H1 (cell line): ENCODE measurements around the gene SEZ6. TPM values are rescaled to one million over a fixed set of nuclear protein-coding genes. Genes with fewer than 3 reads are reported as not detected.

Source experiments
- CTCF ChIA-PET: fragments of 300-600 bp; sonication (Branson Sonifier 250); formaldehyde crosslinking; loops from one replicate; lab custom pipeline; 2021; ENCODE audit not compliant: partially characterized antibody; lab: Charles Lee
- POLR2A ChIA-PET: fragments of 300-600 bp; sonication (Branson Sonifier 250); formaldehyde crosslinking; loops from one replicate; lab custom pipeline; 2021; ENCODE audit warnings: inconsistent platforms; ENCODE audit not compliant: partially characterized antibody; lab: Charles Lee
- DNase-seq, 2 experiments: peaks; one replicate each; pipeline versions ENCODE4 v3.0.0 to v3.0.0-alpha.2; 2010 to 2022; ENCODE audit warnings: low spot score in 2 of 2, low read depth in 1 of 2, mixed read lengths in 1 of 2
- FAIRE-seq: peaks from 2 replicates; lab custom pipeline; 2011; peaks lifted over from hg19 to GRCh38; lab: Jason Lieb, UNC
- H2AFZ ChIP-seq: 2 replicates; pipeline ENCODE4 v1.8.1; 2012; ENCODE audit warnings: low read length, inconsistent platforms
- H2AK5ac ChIP-seq: 2 replicates; pipeline ENCODE4 v1.6.1; 2013; ENCODE audit warnings: low read depth, low read length
- H2BK120ac ChIP-seq: replicated peaks from 2 replicates; pipeline ENCODE3; 2013; ENCODE audit warnings: low read depth, low read length, inconsistent platforms
- H2BK12ac ChIP-seq: 2 replicates; pipeline ENCODE4 v1.6.1; 2013; ENCODE audit warnings: low read depth, low read length
- H2BK15ac ChIP-seq: 2 replicates; pipeline ENCODE4 v1.6.1; 2013; ENCODE audit warnings: low read length
- H2BK20ac ChIP-seq: 2 replicates; pipeline ENCODE4 v1.6.1; 2013; ENCODE audit warnings: low read length
- H2BK5ac ChIP-seq: 2 replicates; pipeline ENCODE4 v1.6.1; 2013; ENCODE audit warnings: low read depth, low read length
- H3K14ac ChIP-seq: 2 replicates; pipeline ENCODE4 v1.6.1; 2013; ENCODE audit warnings: inconsistent platforms; ENCODE audit not compliant: insufficient read length
- H3K18ac ChIP-seq: 2 replicates; pipeline ENCODE4 v1.6.1; 2013; ENCODE audit warnings: low read length; ENCODE audit errors: extremely low read depth
- H3K23ac ChIP-seq: 2 replicates; pipeline ENCODE4 v1.6.1; 2013; ENCODE audit warnings: inconsistent platforms; ENCODE audit not compliant: insufficient read length
- H3K23me2 ChIP-seq: 2 replicates; pipeline ENCODE4 v1.6.1; 2013; ENCODE audit warnings: low read depth, low read length
- H3K27ac ChIP-seq: 2 replicates; pipeline ENCODE4 v1.6.1; 2011; ENCODE audit warnings: low read depth, low read length, inconsistent platforms
- H3K27me3 ChIP-seq, 4 experiments: replicated peaks in 1 of 4; 1 replicate in 1 of 4; 2 replicates in 3 of 4; pipeline versions ENCODE4 v1.6.1 to v1.8.1; 2011 to 2013; ENCODE audit warnings: low read length in 3 of 4, mild to moderate bottlenecking in 3 of 4, inconsistent platforms in 2 of 4, mixed read lengths in 2 of 4, moderate library complexity in 1 of 4; ENCODE audit not compliant: control insufficient read depth in 3 of 4, insufficient read depth in 3 of 4; ENCODE audit errors: extremely low read depth in 1 of 4
- H3K36me3 ChIP-seq, 4 experiments: 2 replicates each; pipeline versions ENCODE4 v1.6.1 to v1.8.1; 2011 to 2013; ENCODE audit warnings: mild to moderate bottlenecking in 4 of 4, low read length in 3 of 4, moderate library complexity in 2 of 4, control low read depth in 1 of 4, inconsistent platforms in 1 of 4; ENCODE audit not compliant: insufficient read depth in 4 of 4, control insufficient read depth in 2 of 4
- H3K4ac ChIP-seq: replicated peaks from 2 replicates; pipeline ENCODE3; 2013; ENCODE audit warnings: low read length, low read depth, mixed read lengths, inconsistent platforms; ENCODE audit not compliant: insufficient read length
- H3K4me1 ChIP-seq, 4 experiments: replicated peaks in 1 of 4; 1 replicate in 1 of 4; 2 replicates in 3 of 4; pipeline versions ENCODE4 v1.6.1 to v1.8.1; 2011 to 2013; ENCODE audit warnings: low read length in 3 of 4, inconsistent platforms in 2 of 4, mixed read lengths in 1 of 4; ENCODE audit not compliant: insufficient read depth in 4 of 4, control insufficient read depth in 3 of 4
- H3K4me2 ChIP-seq, 2 experiments: 2 replicates each; pipeline versions ENCODE4 v1.6.1 to v1.8.1; 2011 to 2013; ENCODE audit warnings: low read depth in 2 of 2, low read length in 2 of 2, control low read depth in 1 of 2, inconsistent platforms in 1 of 2, mild to moderate bottlenecking in 1 of 2; ENCODE audit not compliant: insufficient read depth in 1 of 2
- H3K4me3 ChIP-seq, 4 experiments: fragments of 200-600, 300-600 bp in 1 of 4; sonication (generic), shearing (Covaris generic), sonication (Bioruptor Twin) in 1 of 4; 2 replicates each; pipeline versions ENCODE4 v1.5.1 to v1.8.1; 2011 to 2016; ENCODE audit warnings: low read length in 4 of 4, low read depth in 3 of 4, control low read depth in 2 of 4, inconsistent platforms in 2 of 4, mild to moderate bottlenecking in 2 of 4, mixed read lengths in 1 of 4, moderate library complexity in 1 of 4; ENCODE audit not compliant: insufficient read depth in 2 of 4; ENCODE audit errors: extremely low read depth in 1 of 4
- H3K56ac ChIP-seq: replicated peaks from 2 replicates; pipeline ENCODE3; 2013; ENCODE audit warnings: low read depth, mild to moderate bottlenecking, mixed read lengths, low read length, inconsistent platforms; ENCODE audit not compliant: insufficient read length
- H3K79me1 ChIP-seq: 2 replicates; pipeline ENCODE4 v1.6.1; 2013; ENCODE audit warnings: low read depth, low read length, control low read depth
- H3K79me2 ChIP-seq, 2 experiments: 2 replicates each; pipeline versions ENCODE4 v1.6.1 to v1.8.1; 2012 to 2013; ENCODE audit warnings: low read length in 2 of 2, mild to moderate bottlenecking in 2 of 2, inconsistent platforms in 1 of 2; ENCODE audit not compliant: insufficient read depth in 2 of 2, control insufficient read depth in 1 of 2
- H3K9ac ChIP-seq, 4 experiments: replicated peaks in 1 of 4; 1 replicate in 1 of 4; 2 replicates in 3 of 4; pipeline versions ENCODE4 v1.6.1 to v1.8.1; 2011 to 2013; ENCODE audit warnings: low read depth in 3 of 4, low read length in 3 of 4, control low read depth in 2 of 4, mild to moderate bottlenecking in 2 of 4, moderate library complexity in 2 of 4, inconsistent platforms in 1 of 4; ENCODE audit errors: extremely low read depth in 1 of 4
- H3K9me3 ChIP-seq, 2 experiments: 2 replicates each; pipeline versions ENCODE4 v1.6.1 to v1.8.1; 2012 to 2013; ENCODE audit warnings: mild to moderate bottlenecking in 2 of 2, moderate library complexity in 2 of 2, control low read depth in 1 of 2, inconsistent platforms in 1 of 2, low read depth in 1 of 2, low read length in 1 of 2, mixed read lengths in 1 of 2; ENCODE audit not compliant: insufficient read depth in 2 of 2
- H4K20me1 ChIP-seq, 2 experiments: replicated peaks in 1 of 2; 2 replicates each; pipeline versions ENCODE3 to v1.8.1; 2011 to 2013; ENCODE audit warnings: inconsistent platforms in 2 of 2, low read length in 2 of 2, mild to moderate bottlenecking in 1 of 2; ENCODE audit not compliant: insufficient read depth in 2 of 2, control insufficient read depth in 1 of 2
- H4K5ac ChIP-seq: 2 replicates; pipeline ENCODE4 v1.6.1; 2013; ENCODE audit warnings: low read length, low read depth, mixed read lengths, inconsistent platforms; ENCODE audit not compliant: insufficient read length
- H4K8ac ChIP-seq: 2 replicates; pipeline ENCODE4 v1.8.0; 2013; ENCODE audit warnings: mild to moderate bottlenecking, moderate library complexity, low read length, inconsistent platforms; ENCODE audit not compliant: insufficient read depth; ENCODE audit errors: extremely low read depth
- H4K91ac ChIP-seq: replicated peaks from 2 replicates; pipeline ENCODE3; 2013; ENCODE audit warnings: low read length, mixed read lengths, inconsistent platforms; ENCODE audit not compliant: insufficient read length
- ASH2L ChIP-seq: fragments of 200-600, 300-600 bp; sonication (generic); IDR thresholded peaks from one replicate; pipeline ENCODE4 v1.7.1; 2017; ENCODE audit warnings: low read length
- EP300 ChIP-seq, 2 experiments: IDR thresholded peaks; 1 replicate in 1 of 2; 2 replicates in 1 of 2; pipeline ENCODE4 v1.6.1; 2011 to 2012; ENCODE audit warnings: low read depth in 2 of 2, low read length in 2 of 2, mild to moderate bottlenecking in 2 of 2, borderline replicate concordance in 1 of 2, inconsistent platforms in 1 of 2, moderate library complexity in 1 of 2
- FOSL1 ChIP-seq: IDR thresholded peaks from 2 replicates; pipeline ENCODE4 v1.6.1; 2011; ENCODE audit warnings: mild to moderate bottlenecking, low read depth, low read length, moderate library complexity; ENCODE audit not compliant: insufficient read depth
- HDAC6 ChIP-seq: IDR thresholded peaks from one replicate; pipeline ENCODE4 v1.7.1; 2012; ENCODE audit warnings: low read depth, mild to moderate bottlenecking, inconsistent platforms, low read length, moderate library complexity
- NANOG ChIP-seq: IDR thresholded peaks from 2 replicates; pipeline ENCODE4 v1.6.1; 2011; ENCODE audit warnings: low read length, low read depth, mild to moderate bottlenecking, inconsistent platforms; ENCODE audit not compliant: insufficient read depth, poor library complexity, severe bottlenecking
- POLR2A ChIP-seq, 2 experiments: IDR thresholded peaks; 1 replicate in 1 of 2; 2 replicates in 1 of 2; pipeline ENCODE4 v1.6.1; 2011; ENCODE audit warnings: low read depth in 2 of 2, low read length in 2 of 2, mild to moderate bottlenecking in 2 of 2; ENCODE audit errors: control extremely low read depth in 1 of 2
- POU5F1 ChIP-seq: IDR thresholded peaks from 2 replicates; pipeline ENCODE4 v1.6.1; 2011; ENCODE audit warnings: low read depth, mild to moderate bottlenecking, low read length, moderate library complexity
- SIN3A ChIP-seq, 2 experiments: IDR thresholded peaks in 1 of 2; conservative IDR thresholded peaks in 1 of 2; 2 replicates each; pipeline ENCODE4 v1.6.1; 2011 to 2012; ENCODE audit warnings: low read length in 2 of 2, improper control_type of control experiment in 1 of 2, low read depth in 1 of 2, mild to moderate bottlenecking in 1 of 2
- ZNF274 ChIP-seq: IDR thresholded peaks from 2 replicates; pipeline ENCODE4 v1.7.0; 2012; ENCODE audit warnings: low read length, borderline replicate concordance; ENCODE audit errors: extremely low read depth
- WGBS, 2 experiments: shearing (Covaris generic) in 1 of 2; methylation state at CpG; one replicate each; pipeline versions ENCODE4 v1.1.6 to v1.1.7; 2013 to 2015; ENCODE audit warnings: low lambda C conversion rate in 2 of 2, mixed read lengths in 2 of 2, inconsistent platforms in 1 of 2, low coverage in 1 of 2, missing lambda C conversion rate in 1 of 2; ENCODE audit not compliant: insufficient replicate concordance in 2 of 2, insufficient coverage in 1 of 2, insufficient read length in 1 of 2; ENCODE audit errors: extremely low coverage in 1 of 2, missing lambda C conversion rate in 1 of 2; 5-methylcytosine and 5-hydroxymethylcytosine counted together
- polyA plus RNA-seq, 7 experiments: library from polyadenylated mRNA; depleted of rRNA in 3 of 7; stranded (reverse) in 5 of 7; unstranded in 2 of 7; fragments of >200 nt in 5 of 7; fragments of 200-250 nt in 2 of 7; gene quantifications; 1 replicate in 5 of 7; 2 replicates in 1 of 7; 4 replicates in 1 of 7; pipeline versions ENCODE4 v1.2.1 to v1.2.3, GENCODE V29; 2011 to 2013; ENCODE audit warnings: missing spikeins in 2 of 7, mixed read lengths in 2 of 7
- total RNA-seq: library from RNA; stranded (reverse); fragmentation: NEBNext Ultra II Directional; extraction: Animal tissue kit (Norgen Biotek cat#: 25700); gene quantifications from 2 replicates; pipeline ENCODE4 v1.2.1, GENCODE V29; 2021
- TF ChIP-seq, protein P1 (sequence below): IDR thresholded peaks from 2 replicates; pipeline ENCODE4 v1.6.1; 2012; ENCODE audit warnings: inconsistent platforms

SEZ6 gene
- total and polyA plus RNA-seq, 2 of the 8 experiments (the other 6 are each of a cell fraction or from before 2014, with no cell fraction given): 6.9 to 16.1 TPM

DNA sequence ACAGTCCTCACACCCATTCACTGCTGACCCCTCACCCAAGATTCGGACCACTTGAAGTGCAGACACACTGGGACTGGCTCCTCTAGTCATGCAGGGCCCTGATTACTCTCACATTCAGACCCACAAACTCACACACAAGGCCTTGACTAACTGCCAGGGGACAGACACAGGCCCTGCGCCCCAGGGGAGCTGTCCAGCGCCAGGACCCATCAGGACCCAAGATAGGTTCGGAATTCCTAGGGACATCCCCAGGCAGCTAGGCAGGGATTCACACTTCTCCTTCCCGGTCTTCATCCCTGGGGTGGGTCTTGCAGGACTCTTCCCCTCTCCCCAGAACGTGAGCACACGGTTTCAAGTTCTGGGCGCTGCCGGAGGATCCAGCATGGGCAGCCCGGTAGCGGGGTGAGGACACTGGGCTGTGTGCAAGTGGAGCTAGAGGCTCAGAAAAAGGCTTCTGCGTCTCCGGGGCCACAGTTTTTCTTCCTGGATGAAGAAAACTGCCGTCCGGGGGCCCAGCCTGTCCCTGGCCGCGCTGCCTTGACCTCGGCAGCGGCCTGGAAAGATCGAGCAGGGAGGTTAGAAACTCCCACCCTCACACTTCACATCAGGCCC lies 1.6 kb downstream of the SEZ6 start:
- H3K4me3 ChIP-seq: no peak overlapping the region
- DNase-seq (no peak), FAIRE-seq (no peak)
- ChIA-PET CTCF (interaction anchor here (0.9 to 17.9 kb wide), 16 partner anchors 10 to 216 kb away, joined by 3 to 239 read pairs (median 4); no protein-coding TSS in a partner anchor), POLR2A (interaction anchor here (0.8 to 4.6 kb wide), 8 partner anchors 9 to 287 kb away, joined by 3 to 21 read pairs (median 6); partner anchors contain the start of gene PIPOX)
- peaks cover 6 to 25% (median 20%) of the 10 kb centered on the region in 4 experiments; a peak in 6 of 7 replicates for H3K27me3 ChIP-seq
- H3K14ac ChIP-seq: no peak overlapping the region
- H3K56ac ChIP-seq: no peak overlapping the region
- no peak overlapping the region for H3K9ac ChIP-seq
- no peak overlapping the region for H2BK120ac ChIP-seq
- no peaks in the 10 kb centered on the region for H3K36me3 ChIP-seq
- H4K8ac ChIP-seq: peak overlapping the region; percentile 7; the same call in 1 of the 2 replicates
- peak overlapping the region; percentile 97 for H2BK20ac ChIP-seq
- 83% methylated on average over 20 of the region's 20 CpGs; no CpG with 5 or more reads in 1 of the 2 experiments for WGBS, 2 experiments
- H2AFZ ChIP-seq: no peak overlapping the region
- peak overlapping the region; percentile 29 for H3K4ac ChIP-seq
- peak overlapping the region; percentile 0; the same call in 1 of the 2 replicates for H2AK5ac ChIP-seq
- H3K79me1 ChIP-seq: no peaks in the 10 kb centered on the region
- H3K27ac ChIP-seq: no peak overlapping the region
- H3K4me1 ChIP-seq: peaks cover 14 to 48% (median 30%) of the 10 kb centered on the region in 4 experiments
- H4K20me1 ChIP-seq: no peaks in the 10 kb centered on the region
- H4K5ac ChIP-seq: no peak overlapping the region
- H2BK15ac ChIP-seq: peak overlapping the region; percentile 99
- H3K4me2 ChIP-seq: peak overlapping the region in 1 of 2 experiments; percentile 88; a peak in 1 of 4 replicates
- peak overlapping the region; percentile 44 for H4K91ac ChIP-seq
- peaks cover 2% of the 10 kb centered on the region; the same call in 1 of the 2 replicates for H3K23me2 ChIP-seq
- H3K9me3 ChIP-seq: no peaks in the 10 kb centered on the region
- H3K18ac ChIP-seq: peak overlapping the region; percentile 51
- H2BK12ac ChIP-seq: peak overlapping the region; percentile 68; the same call in 1 of the 2 replicates
- peak overlapping the region; percentile 82; the same call in 1 of the 2 replicates for H2BK5ac ChIP-seq
- no peak overlapping the region for H3K23ac ChIP-seq
- no peaks in the 10 kb centered on the region for H3K79me2 ChIP-seq
- TF ChIP-seq ZNF274: no peak
- TF ChIP-seq, protein P1, sequence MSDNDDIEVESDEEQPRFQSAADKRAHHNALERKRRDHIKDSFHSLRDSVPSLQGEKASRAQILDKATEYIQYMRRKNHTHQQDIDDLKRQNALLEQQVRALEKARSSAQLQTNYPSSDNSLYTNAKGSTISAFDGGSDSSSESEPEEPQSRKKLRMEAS: no peak
- TF ChIP-seq FOSL1: no peak
- TF ChIP-seq EP300 (IDR thresholded peaks at IDR 0.05; ENCODE audit: borderline replicate concordance in 1 of 2, low read depth in 2 of 2, low read length in 2 of 2): no peak
- TF ChIP-seq ASH2L: no peak
- TF ChIP-seq SIN3A (conservative IDR thresholded peaks at IDR 0.05 in 1 of 2, IDR thresholded peaks at IDR 0.05 in 1 of 2; ENCODE audit: low read depth in 1 of 2, low read length in 2 of 2): 0 out of 4 replicates have a peak, but pooled peaks of 1 of the 2 experiments have one; percentile 69
- no peak for TF ChIP-seq POU5F1
- no peak for TF ChIP-seq POLR2A (IDR thresholded peaks at IDR 0.05; ENCODE audit: control extremely low read depth in 1 of 2, low read depth in 2 of 2, low read length in 2 of 2)
- no peak for TF ChIP-seq HDAC6
- peak; percentile 7 for TF ChIP-seq NANOG
